ENCODE measurements around the gene KCTD5. TPM values are rescaled to one million over a fixed set of nuclear protein-coding genes. Genes with fewer than 3 reads are reported as not detected.

Gene KCTD5
- total RNA-seq, 3 donors from 2014 or later: 8.6 to 19.6 (median 18.4) TPM

DNA sequence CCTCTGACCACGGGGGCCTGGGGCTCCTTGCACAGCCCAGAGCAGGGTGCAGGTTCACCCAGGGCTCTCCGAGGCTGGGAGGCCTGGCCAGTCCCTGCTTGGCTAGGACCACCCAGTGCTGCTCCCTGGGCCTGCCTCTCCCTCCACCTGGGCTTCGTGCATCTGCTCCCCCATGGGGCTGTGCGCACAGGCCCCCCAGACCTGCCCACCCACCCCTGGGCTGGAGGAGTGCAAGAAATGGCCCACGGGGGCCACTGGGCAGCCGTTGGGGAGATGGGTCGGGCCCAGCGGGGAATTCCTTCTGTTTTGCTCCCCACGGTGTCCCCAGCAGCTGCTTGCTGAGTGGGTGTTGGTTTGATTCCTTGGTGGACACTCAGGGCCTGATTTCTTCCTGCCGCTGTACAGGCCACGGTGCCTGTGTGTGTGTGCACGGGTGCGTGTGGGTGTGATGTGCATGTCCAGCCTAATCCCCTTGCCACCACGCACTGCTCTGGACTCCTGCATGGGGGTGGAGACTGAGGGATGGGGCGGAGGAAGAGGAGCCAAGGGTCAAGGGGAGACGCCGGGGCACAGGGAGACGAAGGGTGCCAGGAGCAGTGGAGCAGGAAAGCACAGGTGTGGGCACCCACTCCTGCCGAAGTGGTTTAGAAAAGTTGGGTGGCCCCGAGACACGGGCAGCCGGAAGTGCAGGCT, 29.2 kb downstream of the KCTD5 start:
- Histone ChIP-seq H3K27ac (no peak overlapping the region), H3K4me1 (peaks cover 0 to 9% of the 10 kb centered on the region in 2 donors), H3K4me3 (no peak overlapping the region), H3K9me3 (no peaks in the 10 kb centered on the region), H3K36me3 (peaks cover 8% of the 10 kb centered on the region), H3K27me3 (no peaks in the 10 kb centered on the region)
- TF ChIP-seq POLR2AphosphoS5 (IDR thresholded peaks at IDR 0.05): no peak
- no peak for TF ChIP-seq POLR2A (IDR thresholded peaks at IDR 0.05)
- TF ChIP-seq, protein P1, sequence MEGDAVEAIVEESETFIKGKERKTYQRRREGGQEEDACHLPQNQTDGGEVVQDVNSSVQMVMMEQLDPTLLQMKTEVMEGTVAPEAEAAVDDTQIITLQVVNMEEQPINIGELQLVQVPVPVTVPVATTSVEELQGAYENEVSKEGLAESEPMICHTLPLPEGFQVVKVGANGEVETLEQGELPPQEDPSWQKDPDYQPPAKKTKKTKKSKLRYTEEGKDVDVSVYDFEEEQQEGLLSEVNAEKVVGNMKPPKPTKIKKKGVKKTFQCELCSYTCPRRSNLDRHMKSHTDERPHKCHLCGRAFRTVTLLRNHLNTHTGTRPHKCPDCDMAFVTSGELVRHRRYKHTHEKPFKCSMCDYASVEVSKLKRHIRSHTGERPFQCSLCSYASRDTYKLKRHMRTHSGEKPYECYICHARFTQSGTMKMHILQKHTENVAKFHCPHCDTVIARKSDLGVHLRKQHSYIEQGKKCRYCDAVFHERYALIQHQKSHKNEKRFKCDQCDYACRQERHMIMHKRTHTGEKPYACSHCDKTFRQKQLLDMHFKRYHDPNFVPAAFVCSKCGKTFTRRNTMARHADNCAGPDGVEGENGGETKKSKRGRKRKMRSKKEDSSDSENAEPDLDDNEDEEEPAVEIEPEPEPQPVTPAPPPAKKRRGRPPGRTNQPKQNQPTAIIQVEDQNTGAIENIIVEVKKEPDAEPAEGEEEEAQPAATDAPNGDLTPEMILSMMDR (IDR thresholded peaks at IDR 0.05): no peak
- DNase-seq (ENCODE audit: low spot score in 2 of 2): no peak
- intact Hi-C loops (cut with DNase I; ENCODE audit: low total_unique reads): no loop called here

DNA sequence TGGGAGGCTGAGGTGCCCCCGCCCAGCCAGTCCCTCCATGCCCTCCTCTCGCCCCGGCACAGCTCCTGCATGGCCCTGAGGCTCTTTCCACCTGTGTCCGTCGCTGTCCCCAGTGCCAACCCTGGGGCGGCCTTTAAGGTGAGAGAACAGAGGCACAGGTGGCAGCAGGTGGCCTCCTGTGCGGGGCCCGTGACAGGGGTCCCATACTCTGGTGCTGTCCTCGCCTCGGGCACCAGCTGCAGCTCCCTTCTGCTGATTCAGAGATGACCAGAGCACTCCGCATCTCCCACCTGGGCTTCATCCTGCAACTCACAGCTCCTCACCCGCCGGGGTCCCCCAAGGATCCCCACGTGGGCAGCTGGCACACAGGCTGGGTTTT, 29.7 kb downstream of the KCTD5 start:
- no peaks in the 10 kb centered on the region for H3K9me3 ChIP-seq
- TF ChIP-seq POLR2AphosphoS5 (IDR thresholded peaks at IDR 0.05) (no peak), POLR2A (IDR thresholded peaks at IDR 0.05) (no peak)
- TF ChIP-seq, protein P1 (IDR thresholded peaks at IDR 0.05): no peak
- intact Hi-C loops (cut with DNase I; ENCODE audit: low total_unique reads): no loop called here

DNA sequence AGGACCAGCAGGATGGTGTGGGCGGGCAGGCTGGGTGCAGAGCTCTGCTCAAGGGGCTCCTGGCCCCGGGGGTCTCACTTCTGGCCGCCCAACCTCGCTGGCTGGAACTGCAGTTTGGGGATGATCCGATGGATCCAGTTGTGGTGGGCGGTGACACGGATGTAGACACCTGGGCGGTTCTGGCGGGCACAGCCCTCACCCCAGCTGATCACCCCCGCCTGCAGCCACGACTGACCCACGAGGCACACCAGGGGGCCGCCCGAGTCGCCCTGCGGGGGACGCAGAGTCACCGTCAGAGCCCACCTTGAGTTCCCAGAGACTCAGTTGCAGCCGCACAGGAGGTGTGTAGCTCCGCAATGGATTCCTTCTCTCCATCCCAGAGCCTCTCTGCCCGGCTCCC, 30.2 kb downstream of the KCTD5 start:
- Histone ChIP-seq H3K9me3 (no peaks in the 10 kb centered on the region), H3K27ac (no peak overlapping the region), H3K4me3 (no peak overlapping the region), H3K4me1 (peaks cover 0 to 10% of the 10 kb centered on the region in 2 donors), H3K36me3 (peaks cover 7% of the 10 kb centered on the region), H3K27me3 (no peaks in the 10 kb centered on the region)
- TF ChIP-seq, protein P1 (IDR thresholded peaks at IDR 0.05): no peak
- TF ChIP-seq POLR2A (IDR thresholded peaks at IDR 0.05): no peak
- intact Hi-C loops (cut with DNase I; ENCODE audit: low total_unique reads): no loop called here
- no peak for DNase-seq (ENCODE audit: low spot score in 2 of 2)

More for the DNA sequence above, 29.7 kb downstream of the KCTD5 start:
- H3K27me3 ChIP-seq: no peaks in the 10 kb centered on the region
- H3K27ac ChIP-seq: no peak overlapping the region
- peaks cover 0 to 10% of the 10 kb centered on the region in 2 donors for H3K4me1 ChIP-seq
- no peak overlapping the region for H3K4me3 ChIP-seq
- no peak for DNase-seq (ENCODE audit: low spot score in 2 of 2)
- H3K36me3 ChIP-seq: peaks cover 8% of the 10 kb centered on the region

DNA sequence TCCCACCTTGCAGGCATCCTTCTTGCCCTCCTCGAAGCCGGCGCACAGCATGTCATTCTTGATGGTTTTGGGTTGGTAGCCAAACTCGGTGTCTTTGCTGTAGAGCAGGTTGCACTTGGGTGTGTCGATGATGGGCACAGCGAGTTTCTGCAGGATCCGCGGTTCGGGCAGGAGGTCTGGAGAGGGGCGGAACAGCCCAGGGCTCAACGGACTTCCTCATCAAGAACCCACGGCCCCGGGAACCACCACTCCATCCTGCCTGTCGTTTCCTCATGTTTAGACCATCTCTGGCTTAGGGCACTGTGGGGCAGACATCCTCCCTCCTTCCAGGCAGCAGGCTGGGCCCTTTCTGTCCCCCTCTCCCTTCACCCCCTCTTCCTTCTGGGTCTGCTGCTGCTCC, 31.2 kb downstream of the KCTD5 start:
- Histone ChIP-seq H3K9me3 (no peaks in the 10 kb centered on the region), H3K4me3 (no peak overlapping the region), H3K27me3 (no peaks in the 10 kb centered on the region), H3K36me3 (no peaks in the 10 kb centered on the region), H3K4me1 (peaks cover 0 to 10% of the 10 kb centered on the region in 2 donors), H3K27ac (no peak overlapping the region)
- intact Hi-C loops (cut with DNase I; ENCODE audit: low total_unique reads): no loop called here
- TF ChIP-seq POLR2AphosphoS5 (IDR thresholded peaks at IDR 0.05): no peak
- TF ChIP-seq, protein P1 (IDR thresholded peaks at IDR 0.05): no peak
- no peak for TF ChIP-seq POLR2A (IDR thresholded peaks at IDR 0.05)
- DNase-seq (ENCODE audit: low spot score in 2 of 2): no peak

DNA sequence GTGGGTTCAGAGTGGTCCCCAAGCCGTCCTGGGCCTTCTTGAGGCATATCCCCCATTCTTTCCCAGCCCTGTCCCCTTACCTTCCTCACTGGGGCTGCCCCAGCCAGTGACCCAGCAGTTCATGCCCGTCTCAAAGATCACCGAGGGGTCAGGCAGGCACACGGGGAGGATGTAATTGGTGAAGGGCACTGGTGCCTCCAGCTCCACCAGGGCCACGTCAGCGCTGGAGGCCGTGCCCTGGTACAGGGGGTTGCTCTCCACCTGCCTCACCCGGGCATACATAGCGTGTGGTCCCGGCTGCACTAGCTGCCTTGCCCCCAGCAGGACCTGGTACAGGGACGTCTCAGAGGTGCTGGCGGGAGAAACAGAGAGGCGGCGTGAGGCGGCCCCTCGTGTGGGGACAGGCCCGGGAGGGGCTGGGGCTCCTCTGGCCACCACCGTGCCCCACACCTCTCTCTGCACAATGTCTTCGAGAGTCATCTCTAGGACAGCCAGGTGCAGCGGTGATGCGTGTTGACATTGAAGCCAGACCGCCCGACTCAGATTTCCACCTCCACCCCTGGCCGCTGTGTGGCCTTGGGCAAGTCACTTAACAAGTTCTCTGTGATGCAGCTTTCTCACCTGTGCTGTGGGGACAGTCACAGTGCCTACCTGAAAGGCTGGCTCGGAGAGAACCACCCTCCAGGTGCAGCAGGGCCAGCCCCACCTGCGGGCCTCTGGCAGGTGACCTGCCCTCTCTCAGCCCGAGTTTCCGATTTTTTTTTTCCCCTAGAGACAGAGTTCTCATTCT, 31.9 kb downstream of the KCTD5 start:
- H3K27ac ChIP-seq: no peak overlapping the region
- no peak overlapping the region for H3K4me3 ChIP-seq
- TF ChIP-seq, protein P1 (IDR thresholded peaks at IDR 0.05): no peak
- TF ChIP-seq POLR2AphosphoS5 (IDR thresholded peaks at IDR 0.05): no peak
- no peak for DNase-seq (ENCODE audit: low spot score in 2 of 2)
- H3K27me3 ChIP-seq: no peaks in the 10 kb centered on the region
- intact Hi-C loops (cut with DNase I; ENCODE audit: low total_unique reads): no loop called here
- H3K9me3 ChIP-seq: no peaks in the 10 kb centered on the region
- no peaks in the 10 kb centered on the region for H3K36me3 ChIP-seq
- peaks cover 0 to 10% of the 10 kb centered on the region in 2 donors for H3K4me1 ChIP-seq
